K562 (cell line): ENCODE data around the gene ZNF420. TPM values are rescaled to one million over a fixed set of nuclear protein-coding genes. Genes with fewer than 3 reads are reported as not detected.

Source experiments
- BDP1 ChIP-seq: IDR thresholded peaks from 3 replicates; pipeline ENCODE4 v1.6.1; 2011; ENCODE audit not compliant: insufficient read length, insufficient read depth
- CEBPG ChIP-seq, 3 experiments: fragments of 200-800 bp in 1 of 3; sonication (Bioruptor generic) in 1 of 3; sonication (generic) in 1 of 3; formaldehyde crosslinking in 1 of 3; IDR thresholded peaks in 2 of 3; conservative IDR thresholded peaks in 1 of 3; 2 replicates each; pipeline versions ENCODE4 v1.6.1 to v1.8.0; 2016 to 2022; ENCODE audit warnings: missing compliant biosample characterization in 2 of 3, missing genetic modification characterization in 2 of 3, mild to moderate bottlenecking in 1 of 3, missing genetic modification reagents in 1 of 3
- HINFP ChIP-seq: fragments of 450-650 bp; conservative IDR thresholded peaks from 2 replicates; pipeline ENCODE4 v1.6.1; 2016; ENCODE audit warnings: missing genetic modification characterization, low read depth, mild to moderate bottlenecking, control low read depth, missing compliant biosample characterization
- IFI16 ChIP-seq: fragments of 250-450 bp; sonication (Bioruptor Pico); IDR thresholded peaks from 2 replicates; pipeline ENCODE4 v2.1.2; 2022; ENCODE audit warnings: mild to moderate bottlenecking, inconsistent platforms
- IRF9 ChIP-seq: fragments of 450-650 bp; IDR thresholded peaks from 2 replicates; pipeline ENCODE4 v1.6.1; 2016; ENCODE audit warnings: missing biosample characterization, missing genetic modification characterization
- MTA2 ChIP-seq: fragments of 450-650 bp; IDR thresholded peaks from 2 replicates; pipeline ENCODE4 v1.6.1; 2016; ENCODE audit warnings: low read depth
- NONO ChIP-seq, 2 experiments: fragments of 200-400 bp in 1 of 2; fragments of 450-650 bp in 1 of 2; formaldehyde crosslinking in 1 of 2; IDR thresholded peaks; 2 replicates each; pipeline ENCODE4 v1.6.1; 2017; ENCODE audit warnings: low read depth in 2 of 2, mild to moderate bottlenecking in 2 of 2, moderate library complexity in 2 of 2, low read length in 1 of 2
- RBM22 ChIP-seq: fragments of 200-400 bp; formaldehyde crosslinking; IDR thresholded peaks from 2 replicates; pipeline ENCODE4 v1.6.1; 2018; ENCODE audit warnings: low read length, low read depth; ENCODE audit not compliant: poor library complexity, severe bottlenecking
- SMARCC2 ChIP-seq: fragments of 450-650 bp; IDR thresholded peaks from 2 replicates; pipeline ENCODE4 v1.6.1; 2017; ENCODE audit warnings: antibody characterized with exemption, moderate library complexity, mild to moderate bottlenecking, low read depth
- ZBTB5 ChIP-seq: fragments of 450-650 bp; IDR thresholded peaks from 2 replicates; pipeline ENCODE4 v1.6.1; 2017; ENCODE audit warnings: antibody characterized with exemption
- ZFP36 ChIP-seq: fragments of 150-350 bp; IDR thresholded peaks from 2 replicates; pipeline ENCODE4 v1.6.1; 2018; ENCODE audit warnings: low read length, low read depth; ENCODE audit not compliant: partially characterized antibody
- ZHX1 ChIP-seq: fragments of 150-350 bp; conservative IDR thresholded peaks from 2 replicates; pipeline ENCODE4 v1.6.1; 2014; ENCODE audit warnings: low read length
- ZNF609 ChIP-seq: sonication (generic); formaldehyde crosslinking; IDR thresholded peaks from 2 replicates; pipeline ENCODE4 v1.8.1; 2023; ENCODE audit warnings: missing genetic modification reagents, mild to moderate bottlenecking, borderline replicate concordance
- polyA plus RNA-seq, 8 experiments: library from polyadenylated mRNA; depleted of rRNA in 4 of 8; stranded (reverse) in 5 of 8; unstranded in 3 of 8; fragments of >200 nt; fragmentation: Nextera tagmentation in 2 of 8; fragmentation: Illumina TruSeq in 1 of 8; extraction: Ambion mirVana in 2 of 8; extraction: Trizol in 1 of 8; gene quantifications; 2 replicates each; pipeline versions ENCODE4 v1.2.1 to v1.2.3, GENCODE V29; 2011 to 2014; ENCODE audit warnings: inconsistent platforms in 1 of 8, missing spikeins in 1 of 8
- total RNA-seq, 7 experiments: library from RNA; depleted of rRNA in 6 of 7; stranded (reverse); fragments of >200 nt in 6 of 7; fragmentation: Illumina TruSeq in 2 of 7; extraction: Trizol in 2 of 7; gene quantifications; 2 replicates each; pipeline versions ENCODE4 v1.2.1 to v1.2.3, GENCODE V29; 2011 to 2021; ENCODE audit warnings: low replicate concordance in 1 of 7

The ZNF420 gene
- total and polyA plus RNA-seq, 9 of the 15 experiments (the other 6 are each of a cell fraction or from before 2014, with no cell fraction given), result 2.6 to 7.2 (median 5.1) TPM

- no peak for TF ChIP-seq ZBTB5
- TF ChIP-seq SMARCC2, result no peak
- TF ChIP-seq IFI16 (CRISPR knock-in tag), result no peak
- no peak for TF ChIP-seq MTA2
- no peak for TF ChIP-seq NONO (IDR thresholded peaks at IDR 0.05; ENCODE audit: low read depth in 2 of 2, low read length in 1 of 2)
- no peak for TF ChIP-seq RBM22
- TF ChIP-seq HINFP (tag), result no peak
- no peak for TF ChIP-seq IRF9
- no peak for TF ChIP-seq ZHX1
- TF ChIP-seq ZNF609 (CRISPR knock-in tag), result no peak
- TF ChIP-seq CEBPG (CRISPR knock-in tag; IDR thresholded peaks at IDR 0.05), result no peak
- TF ChIP-seq CEBPG (tag; conservative IDR thresholded peaks at IDR 0.05 in 1 of 2, IDR thresholded peaks at IDR 0.05 in 1 of 2), result no peak
- no peak for TF ChIP-seq BDP1
- no peak for TF ChIP-seq ZFP36
These were observed at the start of gene ZNF420 (continued) for GRCh38 chr19:37077934-37078716.
